Hippocampal formation (tissue), 2 donors: ENCODE data around the gene PRKACG.
"Not testable (repeated sequence)": the region's sequence is repeated elsewhere in the genome, so short reads cannot be mapped to it uniquely, and the experiment has no call there.

Experiments
- DNase-seq, 2 donors: peaks; one replicate each; lab custom pipeline; 2025; lab: John Stamatoyannopoulos, UW

Gene PRKACG

DNA sequence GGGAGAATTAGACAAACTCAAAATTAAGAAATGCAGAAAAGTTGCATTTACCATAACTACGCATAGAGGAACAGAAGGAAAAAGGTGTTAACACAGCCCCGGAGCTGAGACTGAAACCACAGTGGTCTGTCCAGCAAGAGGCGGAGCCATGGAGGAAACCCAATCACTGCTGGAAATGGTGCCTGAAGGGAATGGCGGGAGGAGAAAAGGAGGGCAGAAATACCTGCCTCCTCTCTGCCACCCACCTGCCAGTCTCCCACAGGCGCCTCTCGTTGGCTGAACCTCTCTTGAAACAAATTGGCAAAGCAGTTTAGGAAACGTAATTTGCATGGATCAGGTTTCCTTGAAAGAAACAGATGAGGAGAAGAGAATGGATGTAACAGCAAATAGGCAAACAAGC, 9.7 kb upstream of the PRKACG start:
- DNase-seq = no peak

DNA sequence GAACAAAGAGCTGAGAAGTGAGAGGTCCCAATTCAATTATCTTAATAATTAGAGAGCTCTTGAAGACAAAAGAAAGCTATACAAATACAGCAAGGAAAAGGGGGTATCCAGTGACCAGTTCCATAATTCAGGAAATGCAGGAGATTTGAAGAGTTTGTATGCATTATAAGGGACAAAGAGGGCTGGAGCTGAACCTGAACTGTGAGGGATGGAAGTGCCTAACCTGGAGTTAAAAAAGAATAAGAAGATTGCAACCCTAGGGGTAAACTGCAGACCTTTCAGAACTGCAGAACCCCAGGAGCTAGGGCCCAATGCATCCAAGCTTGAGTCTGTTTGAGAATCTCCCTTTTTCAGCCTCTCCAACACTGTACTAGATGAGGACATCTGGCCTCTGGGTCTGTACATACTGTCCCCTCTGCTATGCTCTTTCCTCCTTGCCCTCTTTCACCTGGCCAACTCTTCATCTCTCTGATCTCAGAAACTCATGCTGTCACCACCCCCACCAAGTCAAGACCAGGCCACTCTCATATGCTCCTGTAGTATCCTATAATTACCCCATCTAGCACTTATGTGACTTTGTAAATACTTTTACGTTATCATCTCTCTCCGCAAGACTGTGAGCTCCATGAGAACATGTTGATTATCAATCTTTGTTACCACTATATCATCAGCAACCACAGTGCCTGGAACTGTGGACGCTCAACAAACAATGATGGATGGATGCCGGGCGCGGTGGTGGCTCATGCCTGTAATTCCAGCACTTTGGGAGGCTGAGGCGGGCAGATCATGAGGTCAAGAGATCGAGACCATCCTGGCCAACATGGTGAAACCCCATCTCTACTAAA, 6.6 kb upstream of the PRKACG start:
- no peak for DNase-seq

DNA sequence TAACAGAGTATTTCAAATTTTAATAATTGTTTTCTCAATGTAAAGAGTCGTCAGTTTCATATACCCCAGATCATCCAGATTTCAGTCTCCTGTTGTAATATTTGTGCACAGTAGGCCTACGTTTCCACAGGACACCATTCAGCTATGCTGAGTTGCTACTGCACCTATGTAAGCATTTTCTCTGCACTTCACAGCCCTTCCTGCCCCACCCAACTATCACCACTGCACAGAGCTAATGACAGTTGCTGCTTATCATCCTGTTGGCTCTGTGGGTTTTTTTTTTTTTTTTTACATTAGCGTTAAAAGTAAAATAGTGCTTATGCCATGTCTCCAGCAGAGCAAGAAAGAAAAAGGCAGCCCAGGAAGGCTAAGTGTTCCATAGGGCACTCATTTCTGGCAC, 5.9 kb upstream of the PRKACG start:
- DNase-seq = no peak

DNA sequence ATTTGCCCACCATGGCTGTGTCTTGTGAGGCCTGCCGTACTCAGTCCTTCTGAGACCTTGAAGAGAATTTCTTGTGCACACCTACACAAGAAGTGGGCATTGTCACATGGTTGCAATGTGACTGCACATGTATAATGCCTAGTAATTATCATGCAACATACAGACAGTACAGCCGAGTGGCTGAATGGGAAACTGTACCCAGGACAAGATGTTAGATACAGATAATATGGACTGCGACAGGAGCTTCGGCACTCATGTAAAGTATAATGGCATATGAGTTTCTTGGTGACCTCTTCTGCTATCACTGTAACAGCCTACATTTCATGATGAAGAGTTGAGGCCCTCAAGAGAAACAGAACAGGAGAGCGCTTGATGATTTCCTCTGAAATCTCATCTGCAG, 4.8 kb upstream of the PRKACG start:
- DNase-seq = no peak

DNA sequence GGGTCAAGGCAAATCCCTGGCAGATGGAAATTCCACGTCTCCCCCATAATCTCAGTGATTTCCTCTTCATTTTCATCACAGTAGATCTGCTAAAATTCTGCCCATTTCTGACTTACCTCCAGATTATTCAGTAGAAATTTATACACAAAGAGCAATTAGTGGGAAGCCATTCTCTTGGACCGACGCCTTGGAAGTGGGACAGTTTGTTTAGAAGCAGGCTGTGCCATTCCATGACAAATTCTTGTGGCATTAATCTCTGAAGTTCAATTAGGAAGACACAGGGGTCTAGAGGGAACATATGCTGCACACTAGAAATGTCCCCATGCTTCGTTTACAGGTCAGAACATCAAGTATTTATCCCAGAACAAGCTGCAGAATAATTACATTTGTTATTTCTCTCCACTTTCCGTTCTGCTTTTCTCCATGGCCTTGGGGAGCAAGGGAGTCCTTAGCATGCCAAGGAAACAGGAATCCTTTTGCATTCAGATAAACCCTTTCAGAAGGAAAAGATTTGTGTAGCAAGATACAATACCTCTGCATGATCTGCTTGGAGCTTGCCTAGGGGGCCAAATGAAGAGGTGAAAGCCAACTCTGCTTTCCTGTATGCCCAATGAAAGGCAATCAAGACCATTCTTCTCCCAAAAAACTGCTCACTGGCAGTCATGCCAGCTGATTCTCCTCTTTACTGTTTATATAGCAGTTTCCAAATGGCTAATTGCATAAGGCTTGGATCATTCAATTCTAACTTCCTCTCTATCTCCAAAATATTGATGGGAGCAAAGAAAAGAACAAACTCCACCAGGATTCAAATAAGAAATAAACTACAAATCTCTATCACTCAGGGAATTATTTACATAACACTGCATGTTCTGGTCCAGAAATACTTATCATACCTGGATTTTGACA, 2.5 kb upstream of the PRKACG start:
- no peak for DNase-seq

DNA sequence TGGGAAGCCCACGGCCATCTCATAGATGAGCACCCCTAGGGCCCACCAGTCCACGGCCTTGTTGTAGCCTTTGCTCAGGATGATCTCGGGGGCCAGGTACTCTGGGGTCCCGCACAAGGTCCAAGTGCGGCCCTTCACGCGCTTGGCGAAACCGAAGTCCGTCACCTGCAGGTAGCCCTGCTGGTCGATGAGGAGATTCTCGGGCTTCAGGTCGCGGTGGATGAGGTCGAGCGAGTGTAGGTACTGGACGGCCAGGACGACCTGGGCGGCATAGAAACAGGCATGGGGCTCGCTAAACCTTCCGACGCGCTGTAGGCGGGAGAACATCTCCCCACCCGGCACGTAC, 558 bp downstream of the PRKACG start:
- no peak for DNase-seq

DNA sequence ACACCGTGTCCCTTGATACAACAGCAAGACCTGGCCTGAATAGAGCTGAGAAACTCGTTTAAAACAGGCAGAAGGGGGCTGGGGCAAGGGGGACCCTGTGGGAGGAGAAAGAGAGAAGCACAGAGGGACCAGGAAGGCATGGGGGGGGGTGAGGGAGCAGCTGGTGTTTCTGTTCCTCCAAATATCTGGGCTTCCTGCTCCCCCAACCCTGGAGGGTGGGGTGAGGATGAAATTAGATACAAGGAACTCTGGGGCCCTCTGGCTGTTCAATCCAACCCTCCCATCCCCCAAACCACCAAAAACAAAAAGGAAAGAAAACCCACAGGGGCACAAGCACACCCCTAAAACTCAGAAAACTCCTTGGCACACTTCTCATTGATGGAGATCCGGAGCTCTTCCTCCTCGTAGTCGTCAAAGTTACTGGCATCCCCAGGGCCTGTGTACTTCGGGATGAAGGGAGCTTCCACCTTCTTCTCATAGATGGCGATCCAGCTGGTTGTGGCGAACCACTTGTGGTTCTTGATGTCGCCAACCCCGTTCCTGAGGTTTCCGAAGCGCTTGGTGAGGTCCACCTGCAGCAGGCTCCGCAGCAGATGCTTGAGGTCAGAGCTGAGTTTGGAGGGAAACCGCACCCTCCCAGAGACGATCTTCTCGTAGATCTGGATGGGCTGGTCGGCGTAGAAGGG, 1.1 kb downstream of the PRKACG start:
- no peak for DNase-seq

DNA sequence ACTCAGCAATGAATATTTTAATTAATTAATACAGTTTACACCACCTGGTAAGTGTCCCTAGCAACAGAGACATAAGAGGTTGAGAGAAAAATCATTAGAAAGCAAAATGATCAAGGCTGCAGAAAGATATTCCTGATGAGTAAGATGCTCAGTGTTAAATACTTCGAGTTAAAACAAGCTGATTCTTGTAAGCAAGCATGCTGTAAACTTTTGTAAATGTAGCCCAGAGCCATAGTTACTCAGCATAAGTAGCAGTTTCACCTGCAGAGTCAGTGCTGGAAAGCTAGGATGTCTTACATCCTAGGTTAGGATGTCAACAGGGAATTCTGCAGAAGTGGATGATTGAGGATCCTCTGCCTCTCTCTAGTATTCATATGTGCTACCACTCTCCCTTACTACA, 4.2 kb downstream of the PRKACG start:
- no peak for DNase-seq

DNA sequence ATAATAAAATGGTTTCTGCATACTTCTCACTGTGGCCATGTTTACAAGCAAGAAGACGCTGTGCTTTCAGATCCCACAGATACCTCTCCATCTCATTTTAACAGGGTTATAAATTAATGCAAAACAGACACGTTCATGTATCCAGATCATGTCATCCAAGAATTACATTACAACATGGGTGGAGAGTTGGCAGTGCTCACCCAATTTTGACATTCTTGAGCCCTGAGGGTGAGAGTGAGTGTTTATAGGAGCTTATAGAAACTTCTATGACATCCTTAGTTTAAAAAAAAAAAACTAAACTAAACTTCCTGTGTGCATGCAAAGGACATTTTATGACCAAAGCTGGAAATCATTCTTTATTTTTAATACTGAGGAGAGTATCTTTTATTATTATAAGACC, 9.1 kb downstream of the PRKACG start:
- no peak for DNase-seq

DNA sequence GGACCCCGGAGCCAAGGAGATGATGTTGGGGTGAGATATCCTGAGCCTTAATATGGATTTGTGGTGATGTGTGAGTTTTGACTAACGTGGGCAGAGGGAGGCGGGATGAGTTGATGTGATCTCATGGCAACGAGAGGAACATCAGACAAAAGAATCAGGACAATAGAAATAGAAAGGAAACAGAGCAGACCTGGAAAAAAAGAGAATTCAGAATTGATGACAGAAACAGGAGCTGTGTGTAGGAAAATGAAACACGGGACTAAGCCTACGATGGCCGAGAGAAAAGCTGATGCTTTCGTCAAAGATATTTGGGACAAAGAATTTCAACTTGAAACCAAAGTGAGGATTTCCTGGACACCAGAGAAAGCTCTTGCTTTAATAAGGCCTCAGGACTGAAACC, 10.9 kb downstream of the PRKACG start:
- DNase-seq = no peak

DNA sequence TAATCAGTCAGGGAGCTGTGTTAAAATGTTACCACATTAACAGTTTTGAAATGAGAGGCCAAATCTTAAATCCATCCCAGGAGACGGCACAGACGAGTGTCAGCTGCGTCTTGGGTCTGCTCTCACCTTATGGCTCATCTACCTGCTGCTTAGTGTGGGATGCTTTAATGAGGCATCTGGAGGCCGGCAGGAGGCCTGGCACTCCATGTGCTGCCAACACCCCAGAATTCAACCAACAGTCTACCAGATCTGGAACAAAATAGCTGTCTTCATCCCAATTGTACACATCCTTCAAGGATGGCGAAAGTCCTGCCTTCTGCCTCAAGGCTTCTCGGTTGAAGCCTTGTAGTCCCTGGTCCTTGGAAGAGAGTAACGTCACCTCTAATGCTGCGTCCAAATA, 12.0 kb downstream of the PRKACG start:
- no peak for DNase-seq

DNA sequence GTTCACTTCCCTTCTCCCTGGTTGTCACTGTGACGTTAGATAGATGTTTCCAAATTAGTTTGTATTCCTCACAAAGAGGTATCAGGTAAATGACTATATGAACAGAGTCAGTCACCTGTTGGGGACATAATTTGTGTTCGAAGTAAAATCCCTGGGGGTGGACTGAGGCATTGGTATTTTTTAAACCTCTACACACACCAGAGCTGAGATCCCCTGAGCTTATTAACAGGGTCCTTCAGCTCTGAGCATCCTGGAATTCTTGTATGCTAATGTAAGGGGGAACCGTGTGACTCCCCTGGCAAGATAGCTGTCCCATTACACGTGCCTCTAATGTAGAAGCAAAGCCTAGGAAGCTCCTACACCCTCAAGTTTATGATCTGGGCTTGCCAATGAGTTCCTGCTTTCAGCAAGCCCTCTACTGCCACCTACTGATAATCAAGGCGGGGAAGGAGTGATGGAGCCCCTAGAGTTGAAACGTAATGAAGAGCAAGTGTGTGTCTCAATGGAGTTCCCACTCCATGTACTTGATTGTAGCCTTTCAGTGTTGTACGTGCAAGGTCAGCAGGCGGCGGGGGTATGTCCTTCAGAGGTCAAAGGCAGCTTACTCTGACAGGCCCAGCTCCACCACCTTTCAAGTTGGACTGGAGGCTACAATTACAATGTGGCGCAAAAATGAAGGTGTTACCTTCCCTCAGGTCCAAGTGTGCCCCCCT, 14.4 kb downstream of the PRKACG start:
- peak; percentile 52 to 86 for DNase-seq

DNA sequence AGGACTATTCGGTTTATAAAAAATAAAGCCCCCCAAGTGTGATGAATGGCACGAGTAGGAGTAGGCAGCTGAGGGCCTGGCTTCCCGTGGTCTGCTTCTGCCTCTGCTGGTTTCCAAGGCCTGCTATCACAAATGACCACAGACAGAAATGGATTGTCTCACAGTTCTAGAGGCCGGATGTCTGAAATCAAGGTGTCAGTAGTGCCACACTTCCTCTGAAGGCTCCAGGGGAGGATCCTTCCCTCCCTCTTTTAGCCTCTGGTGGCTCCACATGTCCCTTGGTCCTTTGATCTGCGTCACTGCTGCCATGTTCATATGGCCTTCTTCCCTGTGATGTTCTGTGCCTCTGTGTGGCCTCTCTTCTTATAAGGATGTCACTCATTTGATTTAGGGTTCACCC, 15.1 kb downstream of the PRKACG start:
- DNase-seq = no peak

DNA sequence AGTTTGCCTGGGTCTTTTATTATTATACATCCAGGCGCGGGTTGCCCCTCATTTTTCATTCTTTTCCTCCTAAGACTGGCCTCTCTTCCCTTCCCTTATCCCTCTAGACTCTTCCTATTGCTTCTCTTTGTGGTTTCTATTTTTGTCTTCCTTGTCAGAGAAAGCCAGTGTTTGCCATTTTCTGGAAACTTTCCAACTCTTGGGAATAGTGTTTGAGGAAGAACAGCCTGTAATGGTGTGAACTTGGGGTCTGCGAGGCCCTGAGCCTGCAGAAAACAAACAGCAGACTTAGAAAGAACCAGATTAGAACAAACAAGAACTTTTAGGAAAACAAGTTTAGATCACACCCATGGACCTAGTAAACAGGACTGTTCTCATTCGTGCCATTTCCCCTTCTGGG, 15.5 kb downstream of the PRKACG start:
- DNase-seq = no peak

DNA sequence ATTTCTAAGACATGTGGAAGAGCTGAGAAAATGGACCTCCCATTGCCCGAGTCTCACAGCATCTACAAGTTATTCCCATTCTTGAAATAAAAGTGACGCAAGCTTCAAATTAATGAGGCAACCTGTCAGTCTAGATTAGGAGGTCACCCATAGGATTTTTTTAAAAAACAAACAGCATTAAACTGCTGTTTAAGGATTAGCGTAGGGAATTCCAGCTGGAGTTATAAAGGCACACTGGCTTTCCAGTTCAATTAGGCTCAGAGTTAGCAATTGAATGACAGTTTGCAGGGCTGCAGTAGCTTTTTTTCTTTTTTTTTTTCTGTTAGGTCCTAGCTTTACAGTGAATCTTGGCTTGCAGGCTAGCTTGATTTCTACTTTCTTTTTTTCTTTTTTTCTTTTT, 16.2 kb downstream of the PRKACG start:
- DNase-seq = no peak

DNA sequence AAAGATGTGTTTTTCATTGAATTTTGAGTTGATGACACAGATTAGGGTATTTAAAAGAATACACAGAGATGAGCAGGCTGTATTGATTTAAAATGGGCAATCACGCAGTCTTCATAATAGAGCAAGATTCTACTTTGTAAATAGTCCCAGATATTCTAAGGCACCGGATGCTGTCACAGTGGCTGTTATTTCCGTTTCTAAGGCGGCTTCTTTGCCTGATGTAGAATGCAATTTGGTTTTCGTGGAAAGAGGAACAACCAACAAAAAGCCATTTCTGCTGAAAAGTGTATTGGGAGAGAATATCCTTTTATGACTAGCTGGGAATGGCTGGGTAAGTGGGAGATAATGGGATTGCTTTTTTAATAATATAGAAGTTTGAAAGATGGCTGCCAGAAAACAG, 17.5 kb downstream of the PRKACG start:
- DNase-seq = no peak

DNA sequence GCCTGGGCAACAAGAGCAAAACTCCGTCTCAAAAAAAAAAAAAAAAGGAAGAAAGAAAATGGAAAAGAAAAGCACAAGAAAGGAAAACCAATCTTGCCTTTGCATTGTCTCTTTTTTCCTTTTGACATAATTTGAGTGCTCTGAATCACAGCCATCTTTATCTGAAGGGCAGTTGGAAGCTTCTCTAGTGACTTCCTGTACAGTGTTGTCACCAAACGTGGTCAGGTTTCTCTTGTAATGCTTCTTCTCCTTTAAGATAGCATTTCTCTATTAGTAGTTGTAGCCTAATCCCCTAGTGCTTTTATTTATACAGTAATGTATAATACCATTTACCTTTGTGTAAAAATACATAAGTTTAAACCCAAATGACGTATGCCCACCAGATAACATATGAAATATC, 18.1 kb downstream of the PRKACG start:
- DNase-seq = no peak

DNA sequence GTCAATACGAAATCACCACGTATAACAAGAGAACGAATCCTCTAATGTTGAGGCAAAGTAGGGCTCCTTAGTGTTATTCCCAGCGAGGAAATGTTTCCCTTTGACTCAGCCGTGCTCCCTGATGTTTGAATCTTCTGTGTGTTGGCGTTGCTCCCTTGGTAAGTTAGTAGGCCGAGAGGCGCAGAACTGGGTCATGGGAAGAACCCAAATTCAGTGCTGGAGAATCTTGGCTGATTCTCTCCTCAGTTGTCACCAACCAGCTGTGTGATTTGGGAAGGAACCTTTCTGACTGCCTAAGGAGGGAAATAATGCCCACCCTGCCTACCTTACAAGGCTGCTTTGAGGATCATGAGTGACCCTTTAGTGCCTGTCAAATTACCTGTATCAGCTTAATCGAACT, 22.5 kb downstream of the PRKACG start:
- DNase-seq = no peak

DNA sequence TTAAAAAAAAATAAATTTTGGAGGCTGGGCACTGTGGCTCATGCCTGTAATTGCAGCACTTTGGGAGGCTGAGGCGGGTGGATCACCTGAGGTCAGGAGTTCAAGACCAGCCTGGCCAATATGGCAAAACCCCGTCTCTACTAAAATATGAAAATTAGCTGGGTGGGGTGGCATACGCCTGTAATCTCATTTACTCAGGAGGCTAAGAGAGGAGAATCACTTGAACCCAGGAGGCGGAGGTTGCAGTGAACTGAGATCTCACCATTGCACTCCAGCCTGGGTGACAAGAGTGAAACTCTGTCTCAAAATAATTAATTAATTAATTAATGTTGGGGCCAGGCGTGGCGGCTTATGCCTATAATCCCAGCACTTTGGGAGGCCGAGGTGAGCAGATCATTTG, 27.0 kb downstream of the PRKACG start:
- not testable (repeated sequence) for DNase-seq

DNA sequence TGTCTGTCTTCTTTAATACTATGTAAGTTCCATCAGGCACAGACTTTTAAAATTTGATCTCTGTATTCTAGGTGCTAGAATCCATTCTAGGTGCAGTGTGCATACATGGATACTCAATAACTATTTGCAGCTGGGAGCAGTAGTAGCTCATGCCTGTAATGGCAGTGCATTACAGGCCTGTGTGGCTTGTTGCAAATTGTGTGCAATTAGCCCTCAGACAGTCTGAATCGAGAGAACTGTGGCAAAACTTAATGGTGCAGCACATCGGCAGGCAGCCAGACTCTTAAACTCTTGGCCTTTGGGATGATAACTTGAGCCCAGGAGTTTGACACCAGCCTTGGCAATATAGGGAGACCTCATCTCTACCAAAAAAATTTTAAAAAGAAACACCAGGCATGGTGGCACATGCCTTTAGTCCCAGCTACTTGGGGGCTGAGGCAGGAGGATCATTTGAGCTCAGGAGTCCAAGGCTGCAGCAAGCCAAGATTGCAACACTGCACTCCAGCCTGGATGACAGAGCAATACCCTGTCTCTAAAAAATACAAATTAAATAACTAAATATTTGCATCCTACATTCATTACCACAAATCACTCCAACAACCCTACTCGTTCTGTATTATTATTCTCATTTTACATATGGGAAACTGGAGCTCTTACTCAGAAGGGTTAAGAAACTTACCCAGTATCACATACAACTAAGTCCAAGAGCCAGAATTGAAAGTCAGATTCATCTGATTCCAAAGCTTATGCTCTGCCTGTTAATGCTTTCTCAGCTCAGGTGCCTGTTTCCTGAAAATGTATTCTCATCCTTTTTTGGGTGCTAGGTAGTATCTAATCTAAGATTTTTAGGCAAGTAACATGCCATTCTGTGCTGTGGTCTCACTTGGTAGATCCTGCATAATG, 30.1 kb downstream of the PRKACG start:
- no peak for DNase-seq

DNA sequence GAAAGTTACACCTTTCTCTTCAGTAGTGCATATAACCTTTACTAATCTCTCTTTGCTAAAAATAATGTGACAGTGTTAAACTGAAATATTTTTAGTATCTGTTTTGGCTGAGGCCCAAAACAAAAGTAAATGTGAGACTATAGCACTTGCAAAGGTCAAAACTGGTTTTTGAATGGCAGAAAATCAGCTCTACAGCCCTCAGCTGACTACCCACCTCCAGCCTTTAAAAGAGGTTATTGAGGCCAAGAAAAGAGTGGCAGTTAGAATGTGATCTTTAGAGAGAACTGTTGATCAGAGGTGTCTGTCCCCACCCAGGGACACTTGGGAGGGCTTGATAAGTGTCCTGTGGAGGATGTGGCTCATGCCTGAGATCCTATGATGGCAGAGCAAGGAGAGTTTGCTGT, 30.9 kb downstream of the PRKACG start:
- DNase-seq = no peak
